Stimulated activated naive CD8-positive, alpha-beta T cell treated with anti-CD3 and anti-CD28 coated beads, Interleukin-15, amount 100 ng/mL, for 72 hours (primary cell): ENCODE data around the gene ENHO.
A peak's percentile ranks its signal among the peaks of the same experiment; 100 is the strongest.

ENCODE experiments used
- ATAC-seq: fragments of 150-1000 bp; cut with Tn5 transposase; 2 replicates; pipeline ENCODE4 v1.10.0; 2021; ENCODE audit warnings: mild to moderate bottlenecking, moderate library complexity
- DNase-seq, 2 donors: peaks; one replicate each; pipeline ENCODE4 v3.0.0; 2021 to 2022
- H3K27ac Mint-ChIP-seq, 2 donors: one replicate each; pipeline ENCODE4 v1.8.0; 2022; ENCODE audit warnings: mild to moderate bottlenecking in 2 of 2, mixed read lengths in 2 of 2, moderate library complexity in 2 of 2
- H3K27me3 Mint-ChIP-seq: one replicate; pipeline ENCODE4 v1.8.0; 2022; ENCODE audit warnings: mixed read lengths
- H3K4me1 Mint-ChIP-seq: one replicate; pipeline ENCODE4 v1.8.0; 2022; ENCODE audit warnings: mild to moderate bottlenecking, mixed read lengths
- H3K4me3 Mint-ChIP-seq, 2 donors: one replicate each; pipeline ENCODE4 v1.8.0; 2022; ENCODE audit warnings: mild to moderate bottlenecking in 2 of 2, mixed read lengths in 2 of 2, moderate library complexity in 1 of 2
- H3K9me3 Mint-ChIP-seq, 2 donors: one replicate each; pipeline ENCODE4 v1.8.0; 2022; ENCODE audit warnings: mixed read lengths in 2 of 2

The ENHO gene

GRCh38 chr9:34520505-34521385 lies 2.0 kb downstream of the ENHO start:
- no peak for ATAC-seq
- DNase-seq = no peak
- no peak overlapping the region for H3K4me3 Mint-ChIP-seq
- H3K4me1 Mint-ChIP-seq = peaks cover 24% of the 10 kb centered on the region
- peaks cover 36% of the 10 kb centered on the region for H3K27me3 Mint-ChIP-seq
- H3K27ac Mint-ChIP-seq = no peak overlapping the region
- no peaks in the 10 kb centered on the region for H3K9me3 Mint-ChIP-seq

- Mint-ChIP-seq H3K9me3 (no peaks in the 10 kb centered on the region), H3K4me3 (no peak overlapping the region), H3K27me3 (peaks cover 29% of the 10 kb centered on the region), H3K4me1 (peaks cover 19% of the 10 kb centered on the region), H3K27ac (no peak overlapping the region)
- DNase-seq (no peak), ATAC-seq (no peak)
Measured at GRCh38 chr9:34520096-34520495, 2.7 kb downstream of the ENHO start.

GRCh38 chr9:34519321-34520020 lies 3.3 kb downstream of the ENHO start:
- Mint-ChIP-seq H3K9me3 (no peaks in the 10 kb centered on the region), H3K27me3 (peaks cover 23% of the 10 kb centered on the region), H3K27ac (peak overlapping the region; percentile 3 to 5), H3K4me1 (peaks cover 13% of the 10 kb centered on the region), H3K4me3 (no peak overlapping the region)
- no peak for ATAC-seq
- no peak for DNase-seq

- Mint-ChIP-seq H3K27ac (peak overlapping the region in 1 of 2 donors; percentile 5), H3K4me1 (peaks cover 7% of the 10 kb centered on the region), H3K4me3 (no peak overlapping the region), H3K27me3 (peaks cover 20% of the 10 kb centered on the region), H3K9me3 (no peaks in the 10 kb centered on the region)
- ATAC-seq (no peak), DNase-seq (peak in 1 of 2 donors; percentile 2)
Measured at GRCh38 chr9:34518896-34519295, 3.9 kb downstream of the ENHO start.

- Mint-ChIP-seq H3K27ac (peak overlapping the region in 1 of 2 donors; percentile 13), H3K27me3 (peaks cover 20% of the 10 kb centered on the region), H3K9me3 (no peaks in the 10 kb centered on the region), H3K4me3 (no peak overlapping the region), H3K4me1 (peaks cover 7% of the 10 kb centered on the region)
- DNase-seq (no peak), ATAC-seq (no peak)
Measured at GRCh38 chr9:34518110-34518616, 4.6 kb downstream of the ENHO start.

- Mint-ChIP-seq H3K9me3 (no peaks in the 10 kb centered on the region), H3K4me3 (no peak overlapping the region), H3K4me1 (peaks cover under 1% of the 10 kb centered on the region), H3K27me3 (peaks cover 13% of the 10 kb centered on the region), H3K27ac (no peak overlapping the region)
- ATAC-seq (no peak), DNase-seq (no peak)
Measured at GRCh38 chr9:34517185-34517584, 5.6 kb downstream of the ENHO start.

- Mint-ChIP-seq H3K9me3 (no peaks in the 10 kb centered on the region), H3K27me3 (peaks cover under 1% of the 10 kb centered on the region), H3K27ac (no peak overlapping the region), H3K4me3 (no peak overlapping the region), H3K4me1 (no peaks in the 10 kb centered on the region)
- ATAC-seq (no peak), DNase-seq (no peak)
Measured at GRCh38 chr9:34515959-34516358, 6.8 kb downstream of the ENHO start.

- no peak overlapping the region for H3K4me3 Mint-ChIP-seq
- no peaks in the 10 kb centered on the region for H3K27me3 Mint-ChIP-seq
- H3K27ac Mint-ChIP-seq = no peak overlapping the region
- H3K4me1 Mint-ChIP-seq = no peaks in the 10 kb centered on the region
- DNase-seq (no peak), ATAC-seq (no peak)
- H3K9me3 Mint-ChIP-seq = no peaks in the 10 kb centered on the region
Measured at GRCh38 chr9:34514816-34515215, 8.0 kb downstream of the ENHO start.

GRCh38 chr9:34514401-34514800 lies 8.4 kb downstream of the ENHO start:
- no peak overlapping the region for H3K27ac Mint-ChIP-seq
- no peaks in the 10 kb centered on the region for H3K4me1 Mint-ChIP-seq
- H3K27me3 Mint-ChIP-seq = no peaks in the 10 kb centered on the region
- DNase-seq (no peak), ATAC-seq (no peak)
- H3K9me3 Mint-ChIP-seq = no peaks in the 10 kb centered on the region
- no peak overlapping the region for H3K4me3 Mint-ChIP-seq

GRCh38 chr9:34513567-34514214 lies 9.1 kb downstream of the ENHO start:
- no peak for DNase-seq

GRCh38 chr9:34512131-34513078 lies 10.4 kb downstream of the ENHO start:
- ATAC-seq (no peak), DNase-seq (no peak)
- no peak overlapping the region for H3K4me3 Mint-ChIP-seq
- no peaks in the 10 kb centered on the region for H3K27me3 Mint-ChIP-seq
- no peaks in the 10 kb centered on the region for H3K4me1 Mint-ChIP-seq
- H3K9me3 Mint-ChIP-seq = no peaks in the 10 kb centered on the region
- H3K27ac Mint-ChIP-seq = no peak overlapping the region

More at GRCh38 chr9:34513567-34514214, 9.1 kb downstream of the ENHO start:
- Mint-ChIP-seq H3K27me3 (no peaks in the 10 kb centered on the region), H3K27ac (no peak overlapping the region), H3K4me1 (no peaks in the 10 kb centered on the region), H3K4me3 (no peak overlapping the region), H3K9me3 (no peaks in the 10 kb centered on the region)
- ATAC-seq = no peak

- no peaks in the 10 kb centered on the region for H3K9me3 Mint-ChIP-seq
- peak overlapping the region in 1 of 2 donors; percentile 90 for H3K27ac Mint-ChIP-seq
- DNase-seq (no peak), ATAC-seq (no peak)
- H3K4me3 Mint-ChIP-seq = no peak overlapping the region
- H3K27me3 Mint-ChIP-seq = no peaks in the 10 kb centered on the region
- no peaks in the 10 kb centered on the region for H3K4me1 Mint-ChIP-seq
Measured at GRCh38 chr9:34510497-34511468, 12.0 kb downstream of the ENHO start.

GRCh38 chr9:34508951-34509350 lies 13.8 kb downstream of the ENHO start:
- H3K4me1 Mint-ChIP-seq = no peaks in the 10 kb centered on the region
- no peak overlapping the region for H3K4me3 Mint-ChIP-seq
- DNase-seq = peak in 1 of 2 donors; percentile 2
- H3K27ac Mint-ChIP-seq = no peak overlapping the region
- H3K9me3 Mint-ChIP-seq = no peaks in the 10 kb centered on the region
- H3K27me3 Mint-ChIP-seq = no peaks in the 10 kb centered on the region
- no peak for ATAC-seq

- Mint-ChIP-seq H3K4me3 (no peak overlapping the region), H3K27me3 (no peaks in the 10 kb centered on the region), H3K4me1 (no peaks in the 10 kb centered on the region), H3K9me3 (no peaks in the 10 kb centered on the region), H3K27ac (no peak overlapping the region)
- ATAC-seq (no peak), DNase-seq (no peak)
Measured at GRCh38 chr9:34508463-34508862, 14.3 kb downstream of the ENHO start.
